ENCODE data around the gene PLEKHG5. TPM values are rescaled to one million over a fixed set of nuclear protein-coding genes. Genes with fewer than 3 reads are reported as not detected.

The PLEKHG5 gene
- total and polyA plus RNA-seq, 10 of the 15 experiments (the other 5 are each of a cell fraction or from before 2014, with no cell fraction given) = 0.04 to 1.1 (median 0.18) TPM; not detected in 1

DNA sequence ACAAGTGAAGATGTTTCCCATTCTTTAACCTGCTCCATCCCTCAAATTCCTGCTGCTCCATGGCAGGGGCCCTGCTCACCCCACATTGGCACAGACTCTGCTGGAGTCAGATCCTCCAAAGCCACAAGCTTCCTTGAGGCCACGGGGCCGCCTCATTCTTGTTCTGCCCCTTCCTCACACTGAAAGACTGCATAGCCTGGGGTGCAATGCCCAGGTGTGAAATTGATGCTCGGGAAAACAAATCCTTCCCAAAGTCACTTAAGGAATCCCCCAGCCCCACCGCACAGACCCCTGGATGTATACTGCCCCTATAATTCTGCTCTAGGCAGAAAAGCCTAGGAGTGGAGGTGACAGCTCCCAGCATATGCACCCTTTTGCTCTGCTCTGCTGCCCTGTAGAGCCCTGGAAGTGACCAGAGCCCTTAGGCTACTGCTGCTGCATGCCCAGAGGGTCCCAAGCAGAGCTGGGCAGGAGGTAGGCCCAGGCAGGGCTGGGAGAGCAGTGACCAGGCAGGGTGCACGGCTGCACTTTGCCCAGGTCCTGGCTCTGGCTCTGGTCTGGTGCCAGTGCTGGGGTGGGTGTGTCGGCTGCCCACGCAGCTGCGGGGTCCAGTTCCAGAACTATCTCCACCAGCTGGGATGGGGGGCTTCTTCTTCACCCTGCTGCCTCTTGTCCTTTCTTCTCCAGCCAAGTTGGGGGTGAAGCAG, 73.4 kb downstream of the PLEKHG5 start:
- Histone ChIP-seq H3K4me2 (ENCODE audit: control insufficient read depth, insufficient read depth) (no peak overlapping the region), H3K9me3 (replicated peaks; ENCODE audit: control insufficient read depth, insufficient read depth, low read length) (no peaks in the 10 kb centered on the region), H3K4me1 (ENCODE audit: control insufficient read depth, insufficient read depth, low read length) (peaks cover 16% of the 10 kb centered on the region), H3K27me3 (replicated peaks in 1 of 2; ENCODE audit: control insufficient read depth in 2 of 2, insufficient read depth in 2 of 2, low read length in 1 of 2) (peaks cover 9 to 15% of the 10 kb centered on the region in 2 experiments; a peak in 3 of 4 replicates), H3K9ac (ENCODE audit: control insufficient read depth, insufficient read depth, low read length) (no peak overlapping the region), H3K4me3 (no peak overlapping the region), H4K20me1 (ENCODE audit: control insufficient read depth, insufficient read depth) (no peaks in the 10 kb centered on the region; the same call in 1 of the 2 replicates), H3K36me3 (ENCODE audit: control insufficient read depth in 2 of 2, insufficient read depth in 2 of 2, low read length in 1 of 2) (no peaks in the 10 kb centered on the region), H3K27ac (ENCODE audit: control insufficient read depth, insufficient read depth) (no peak overlapping the region), H3K79me2 (ENCODE audit: control insufficient read depth, insufficient read depth, low read length) (no peaks in the 10 kb centered on the region), H2AFZ (ENCODE audit: control insufficient read depth, low read depth, low read length) (no peak overlapping the region)
- 42% methylated on average over 8 of the region's 8 CpGs for WGBS (ENCODE audit: insufficient coverage, insufficient replicate concordance, low lambda C conversion rate, missing lambda C conversion rate)
- ChIA-PET CTCF (interaction anchor here (11.8 kb wide), 1 partner anchor 21 kb away, joined by 86 read pairs; no protein-coding TSS in a partner anchor), SMC1A (ENCODE audit: uncharacterized antibody, unreplicated experiment) (interaction anchor here (1.6 kb wide), 1 partner anchor 20 kb away, joined by 3 read pairs; no protein-coding TSS in a partner anchor), RAD21 (ENCODE audit: unreplicated experiment) (no interaction called here), POLR2A (no interaction called here)
- intact Hi-C loops (cut with micrococcal nuclease; ENCODE audit: unreplicated experiment) = no loop called here
- ATAC-seq (no peak), DNase-seq (ENCODE audit: low read depth, low spot score) (no peak), FAIRE-seq (no peak)
- BruUV-seq (replicated peaks) = no TSS peak
- in situ Hi-C loops (cut with MboI) = no loop called here
- TF ChIP-seq SMARCA5 (IDR thresholded peaks at IDR 0.05) = no peak
- no peak for TF ChIP-seq MTA3 (IDR thresholded peaks at IDR 0.05; ENCODE audit: borderline replicate concordance, low read length)
- no peak for TF ChIP-seq CBFB (IDR thresholded peaks at IDR 0.05; ENCODE audit: low read depth)
- TF ChIP-seq, protein P1, sequence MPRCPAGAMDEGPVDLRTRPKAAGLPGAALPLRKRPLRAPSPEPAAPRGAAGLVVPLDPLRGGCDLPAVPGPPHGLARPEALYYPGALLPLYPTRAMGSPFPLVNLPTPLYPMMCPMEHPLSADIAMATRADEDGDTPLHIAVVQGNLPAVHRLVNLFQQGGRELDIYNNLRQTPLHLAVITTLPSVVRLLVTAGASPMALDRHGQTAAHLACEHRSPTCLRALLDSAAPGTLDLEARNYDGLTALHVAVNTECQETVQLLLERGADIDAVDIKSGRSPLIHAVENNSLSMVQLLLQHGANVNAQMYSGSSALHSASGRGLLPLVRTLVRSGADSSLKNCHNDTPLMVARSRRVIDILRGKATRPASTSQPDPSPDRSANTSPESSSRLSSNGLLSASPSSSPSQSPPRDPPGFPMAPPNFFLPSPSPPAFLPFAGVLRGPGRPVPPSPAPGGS (IDR thresholded peaks at IDR 0.05; ENCODE audit: borderline replicate concordance, insufficient read depth, low read depth, low read length, poor library complexity, severe bottlenecking) = no peak
- TF ChIP-seq, protein P2, sequence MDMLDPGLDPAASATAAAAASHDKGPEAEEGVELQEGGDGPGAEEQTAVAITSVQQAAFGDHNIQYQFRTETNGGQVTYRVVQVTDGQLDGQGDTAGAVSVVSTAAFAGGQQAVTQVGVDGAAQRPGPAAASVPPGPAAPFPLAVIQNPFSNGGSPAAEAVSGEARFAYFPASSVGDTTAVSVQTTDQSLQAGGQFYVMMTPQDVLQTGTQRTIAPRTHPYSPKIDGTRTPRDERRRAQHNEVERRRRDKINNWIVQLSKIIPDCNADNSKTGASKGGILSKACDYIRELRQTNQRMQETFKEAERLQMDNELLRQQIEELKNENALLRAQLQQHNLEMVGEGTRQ (IDR thresholded peaks at IDR 0.05; ENCODE audit: borderline replicate concordance, low read depth, low read length) = no peak
- no peak for TF ChIP-seq RAD21 (IDR thresholded peaks at IDR 0.05; ENCODE audit: insufficient read depth, low read depth, low read length)
- no peak for TF ChIP-seq RCOR1 (conservative IDR thresholded peaks at IDR 0.05; ENCODE audit: low read depth, low read length)
- no peak for TF ChIP-seq BMI1 (IDR thresholded peaks at IDR 0.05; ENCODE audit: borderline replicate concordance)
- no peak for TF ChIP-seq ZZZ3 (IDR thresholded peaks at IDR 0.05; ENCODE audit: control insufficient read depth, insufficient read length, low read depth)
- no peak for TF ChIP-seq JUND (IDR thresholded peaks at IDR 0.05; ENCODE audit: low read depth, low read length)
- TF ChIP-seq ZBED1 (IDR thresholded peaks at IDR 0.05; ENCODE audit: borderline replicate concordance) = no peak
- TF ChIP-seq JUNB (IDR thresholded peaks at IDR 0.05) = no peak
- TF ChIP-seq NR2C2 (IDR thresholded peaks at IDR 0.05; ENCODE audit: borderline replicate concordance, control insufficient read depth, insufficient read length, low read depth) = no peak
- TF ChIP-seq ZNF24 (IDR thresholded peaks at IDR 0.05) = no peak
- no peak for TF ChIP-seq YY1 (IDR thresholded peaks at IDR 0.05; ENCODE audit: low read depth, low read length)
- no peak for TF ChIP-seq PML (IDR thresholded peaks at IDR 0.05; ENCODE audit: low read length)

All from GM12878 (cell line).